ENCODE measurements around the gene NARS2. TPM values are rescaled to one million over a fixed set of nuclear protein-coding genes. Genes with fewer than 3 reads are reported as not detected.

Gene NARS2
- total and polyA plus RNA-seq, 9 of the 15 experiments (the other 6 are each of a cell fraction or from before 2014, with no cell fraction given), result 26.8 to 48.0 (median 34.2) TPM

GRCh38 chr11:78532991-78533390, 41.7 kb downstream of the NARS2 start:
- 68% methylated on average over 3 of the region's 3 CpGs for WGBS (ENCODE audit: insufficient coverage, low coverage, missing lambda C conversion rate)
- no peak for FAIRE-seq
- Histone ChIP-seq H3K9ac (ENCODE audit: insufficient read depth in 1 of 2, low read depth in 2 of 2, low read length in 2 of 2) (no peak overlapping the region), H3K36me3 (ENCODE audit: control insufficient read depth, insufficient read depth, low read length) (peaks cover 24% of the 10 kb centered on the region; the same call in 2 of the 3 replicates), H3K9me3 (replicated peaks; ENCODE audit: control insufficient read depth, insufficient read depth, low read depth, low read length) (no peaks in the 10 kb centered on the region), H3K9me1 (ENCODE audit: control insufficient read depth, insufficient read depth, low read length) (no peaks in the 10 kb centered on the region), H3K4me3 (no peak overlapping the region), H3K79me2 (ENCODE audit: control insufficient read depth, insufficient read depth, low read length) (no peaks in the 10 kb centered on the region), H3K4me1 (replicated peaks in 1 of 2; ENCODE audit: control insufficient read depth in 2 of 2, insufficient read depth in 2 of 2, low read length in 2 of 2) (no peaks in the 10 kb centered on the region), H3K27me3 (ENCODE audit: control insufficient read depth in 2 of 2, insufficient read depth in 2 of 2, low read length in 2 of 2) (no peaks in the 10 kb centered on the region), H4K20me1 (replicated peaks; ENCODE audit: control insufficient read depth, insufficient read depth, low read length) (no peaks in the 10 kb centered on the region), H3K4me2 (ENCODE audit: insufficient read depth, low read length) (no peak overlapping the region), H2AFZ (ENCODE audit: low read depth, low read length) (no peak overlapping the region), H3K27ac (ENCODE audit: extremely low read depth, low read depth, low read length) (peak overlapping the region; percentile 25; the same call in 1 of the 3 replicates)
- TF ChIP-seq PRMT5 (CRISPR knock-in tag; IDR thresholded peaks at IDR 0.05) (no peak), ZNF23 (CRISPR knock-in tag; IDR thresholded peaks at IDR 0.05) (no peak), BRD9 (IDR thresholded peaks at IDR 0.05; ENCODE audit: low read depth, partially characterized antibody) (no peak), KDM1A (IDR thresholded peaks at IDR 0.05) (no peak), KLF10 (CRISPR knock-in tag; IDR thresholded peaks at IDR 0.05) (no peak), NR3C1 (CRISPR knock-in tag; IDR thresholded peaks at IDR 0.05) (no peak), EWSR1 (IDR thresholded peaks at IDR 0.05; ENCODE audit: borderline replicate concordance, low read depth, partially characterized antibody) (no peak), MEF2D (tag; conservative IDR thresholded peaks at IDR 0.05; ENCODE audit: low read depth) (no peak), HOXB6 (CRISPR knock-in tag; IDR thresholded peaks at IDR 0.05; ENCODE audit: borderline replicate concordance) (no peak), TEAD4 (IDR thresholded peaks at IDR 0.05; ENCODE audit: low read length) (no peak), TEAD4 (CRISPR knock-in tag; IDR thresholded peaks at IDR 0.05; ENCODE audit: borderline replicate concordance) (no peak), ZC3H11A (IDR thresholded peaks at IDR 0.05; ENCODE audit: low read depth, low read length) (no peak), SAFB (IDR thresholded peaks at IDR 0.05; ENCODE audit: borderline replicate concordance, low read depth, low read length) (no peak), JUND (IDR thresholded peaks at IDR 0.05; ENCODE audit: borderline replicate concordance, low read depth, low read length) (no peak), JUND (tag; IDR thresholded peaks at IDR 0.05; ENCODE audit: borderline replicate concordance, low read depth, low read length) (no peak), CTCFL (IDR thresholded peaks at IDR 0.05; ENCODE audit: borderline replicate concordance, insufficient read depth, low read depth, low read length, poor library complexity, severe bottlenecking) (no peak)
- TF ChIP-seq, protein P1, sequence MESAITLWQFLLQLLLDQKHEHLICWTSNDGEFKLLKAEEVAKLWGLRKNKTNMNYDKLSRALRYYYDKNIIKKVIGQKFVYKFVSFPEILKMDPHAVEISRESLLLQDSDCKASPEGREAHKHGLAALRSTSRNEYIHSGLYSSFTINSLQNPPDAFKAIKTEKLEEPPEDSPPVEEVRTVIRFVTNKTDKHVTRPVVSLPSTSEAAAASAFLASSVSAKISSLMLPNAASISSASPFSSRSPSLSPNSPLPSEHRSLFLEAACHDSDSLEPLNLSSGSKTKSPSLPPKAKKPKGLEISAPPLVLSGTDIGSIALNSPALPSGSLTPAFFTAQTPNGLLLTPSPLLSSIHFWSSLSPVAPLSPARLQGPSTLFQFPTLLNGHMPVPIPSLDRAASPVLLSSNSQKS (CRISPR knock-in tag; IDR thresholded peaks at IDR 0.05), result no peak
- TF ChIP-seq, protein P2, sequence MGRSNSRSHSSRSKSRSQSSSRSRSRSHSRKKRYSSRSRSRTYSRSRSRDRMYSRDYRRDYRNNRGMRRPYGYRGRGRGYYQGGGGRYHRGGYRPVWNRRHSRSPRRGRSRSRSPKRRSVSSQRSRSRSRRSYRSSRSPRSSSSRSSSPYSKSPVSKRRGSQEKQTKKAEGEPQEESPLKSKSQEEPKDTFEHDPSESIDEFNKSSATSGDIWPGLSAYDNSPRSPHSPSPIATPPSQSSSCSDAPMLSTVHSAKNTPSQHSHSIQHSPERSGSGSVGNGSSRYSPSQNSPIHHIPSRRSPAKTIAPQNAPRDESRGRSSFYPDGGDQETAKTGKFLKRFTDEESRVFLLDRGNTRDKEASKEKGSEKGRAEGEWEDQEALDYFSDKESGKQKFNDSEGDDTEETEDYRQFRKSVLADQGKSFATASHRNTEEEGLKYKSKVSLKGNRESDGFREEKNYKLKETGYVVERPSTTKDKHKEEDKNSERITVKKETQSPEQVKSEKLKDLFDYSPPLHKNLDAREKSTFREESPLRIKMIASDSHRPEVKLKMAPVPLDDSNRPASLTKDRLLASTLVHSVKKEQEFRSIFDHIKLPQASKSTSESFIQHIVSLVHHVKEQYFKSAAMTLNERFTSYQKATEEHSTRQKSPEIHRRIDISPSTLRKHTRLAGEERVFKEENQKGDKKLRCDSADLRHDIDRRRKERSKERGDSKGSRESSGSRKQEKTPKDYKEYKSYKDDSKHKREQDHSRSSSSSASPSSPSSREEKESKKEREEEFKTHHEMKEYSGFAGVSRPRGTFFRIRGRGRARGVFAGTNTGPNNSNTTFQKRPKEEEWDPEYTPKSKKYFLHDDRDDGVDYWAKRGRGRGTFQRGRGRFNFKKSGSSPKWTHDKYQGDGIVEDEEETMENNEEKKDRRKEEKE (IDR thresholded peaks at IDR 0.05; ENCODE audit: borderline replicate concordance in 1 of 2, control insufficient read depth in 1 of 2, low read depth in 2 of 2, low read length in 1 of 2), result no peak
- 0 out of 3 replicates have a peak, but pooled peaks have one; percentile 28 for ATAC-seq
- POLR2A ChIA-PET, result interaction anchor here (0.7 to 1.3 kb wide), 2 partner anchors 21 to 38 kb away, joined by 3 read pairs; no protein-coding TSS in a partner anchor
- DNase-seq (ENCODE audit: extremely low read depth in 1 of 4, low spot score in 3 of 4), result no peak
- CTCF ChIA-PET (ENCODE audit: low intra/inter-chr PET ratio), result no interaction called here
- in situ Hi-C loops (cut with MboI) (no loop called here), intact Hi-C loops (cut with micrococcal nuclease) (no loop called here)
- BruUV-seq (replicated peaks), result no TSS peak

Measured in K562 (cell line).